BE2C (cell line): ENCODE measurements around the gene UROC1.

ENCODE experiments used
- DNase-seq: peaks from one replicate; pipeline ENCODE4 v3.0.0-alpha.2; 2020
- H3K27me3 ChIP-seq: fragments of 250-450 bp; sonication (Bioruptor Pico); 2 replicates; pipeline ENCODE4 v1.5.1; 2020; ENCODE audit warnings: mild to moderate bottlenecking
- H3K36me3 ChIP-seq: fragments of 250-450 bp; sonication (Bioruptor Pico); 2 replicates; pipeline ENCODE4 v1.5.1; 2020; ENCODE audit warnings: mild to moderate bottlenecking
- H3K4me1 ChIP-seq: fragments of 250-450 bp; sonication (Bioruptor Pico); 2 replicates; pipeline ENCODE4 v1.5.1; 2020
- H3K4me3 ChIP-seq: 2 replicates; pipeline ENCODE4 v1.5.1; 2011; ENCODE audit warnings: low read depth, low read length
- H3K9me3 ChIP-seq: fragments of 250-450 bp; sonication (Bioruptor Pico); 2 replicates; pipeline ENCODE4 v1.5.1; 2020
- TF ChIP-seq, protein P1 (sequence below): IDR thresholded peaks from 2 replicates; pipeline ENCODE4 v1.5.1; 2012; ENCODE audit warnings: mild to moderate bottlenecking, low read depth, low read length

The UROC1 gene

DNA sequence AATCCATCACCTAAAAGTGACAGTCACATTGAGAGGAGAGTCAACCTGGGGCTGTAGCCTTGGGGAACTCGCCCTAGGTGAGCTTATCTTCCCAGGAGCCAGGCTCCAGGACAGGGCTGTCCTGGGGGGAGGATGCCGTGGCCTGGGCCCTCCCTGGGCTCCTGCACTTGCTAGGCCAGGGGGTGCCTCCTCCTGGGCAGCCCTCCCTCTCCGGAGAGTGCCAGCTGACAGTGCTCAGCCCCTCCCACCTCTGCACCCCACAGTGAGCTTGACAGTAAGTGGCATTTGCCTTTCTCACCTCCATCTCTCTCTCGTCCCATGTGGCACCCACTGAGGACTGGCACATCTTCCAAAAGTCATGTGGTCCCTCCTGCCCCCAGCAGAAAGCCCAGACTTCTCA is 19.1 kb downstream of the UROC1 start:
- Histone ChIP-seq H3K9me3 (no peaks in the 10 kb centered on the region), H3K27me3 (no peaks in the 10 kb centered on the region), H3K36me3 (no peaks in the 10 kb centered on the region), H3K4me1 (no peaks in the 10 kb centered on the region), H3K4me3 (no peak overlapping the region)
- TF ChIP-seq, protein P1, sequence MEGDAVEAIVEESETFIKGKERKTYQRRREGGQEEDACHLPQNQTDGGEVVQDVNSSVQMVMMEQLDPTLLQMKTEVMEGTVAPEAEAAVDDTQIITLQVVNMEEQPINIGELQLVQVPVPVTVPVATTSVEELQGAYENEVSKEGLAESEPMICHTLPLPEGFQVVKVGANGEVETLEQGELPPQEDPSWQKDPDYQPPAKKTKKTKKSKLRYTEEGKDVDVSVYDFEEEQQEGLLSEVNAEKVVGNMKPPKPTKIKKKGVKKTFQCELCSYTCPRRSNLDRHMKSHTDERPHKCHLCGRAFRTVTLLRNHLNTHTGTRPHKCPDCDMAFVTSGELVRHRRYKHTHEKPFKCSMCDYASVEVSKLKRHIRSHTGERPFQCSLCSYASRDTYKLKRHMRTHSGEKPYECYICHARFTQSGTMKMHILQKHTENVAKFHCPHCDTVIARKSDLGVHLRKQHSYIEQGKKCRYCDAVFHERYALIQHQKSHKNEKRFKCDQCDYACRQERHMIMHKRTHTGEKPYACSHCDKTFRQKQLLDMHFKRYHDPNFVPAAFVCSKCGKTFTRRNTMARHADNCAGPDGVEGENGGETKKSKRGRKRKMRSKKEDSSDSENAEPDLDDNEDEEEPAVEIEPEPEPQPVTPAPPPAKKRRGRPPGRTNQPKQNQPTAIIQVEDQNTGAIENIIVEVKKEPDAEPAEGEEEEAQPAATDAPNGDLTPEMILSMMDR: no peak
- no peak for DNase-seq

DNA sequence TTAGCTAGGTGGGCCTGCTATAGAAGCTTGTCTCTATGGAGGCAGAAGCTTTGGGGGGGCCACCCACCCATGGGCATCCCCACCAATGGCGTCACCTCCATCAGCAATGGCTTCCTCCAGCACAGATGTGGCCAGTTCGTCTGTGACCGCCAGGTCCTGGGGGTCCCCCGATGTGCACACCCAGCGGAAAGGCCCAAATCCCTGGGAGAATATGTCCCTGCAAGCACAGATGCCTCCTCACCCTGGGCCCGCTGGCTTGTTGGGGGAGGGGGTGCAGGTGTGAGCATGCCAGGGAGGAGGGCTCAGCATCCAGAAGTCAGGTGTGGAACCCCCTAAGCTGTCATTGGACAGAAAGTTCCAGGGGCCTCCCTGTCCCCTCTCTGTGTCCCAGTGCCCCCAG is 19.6 kb downstream of the UROC1 start:
- Histone ChIP-seq H3K27me3 (no peaks in the 10 kb centered on the region), H3K4me1 (no peaks in the 10 kb centered on the region), H3K9me3 (no peaks in the 10 kb centered on the region), H3K36me3 (no peaks in the 10 kb centered on the region), H3K4me3 (no peak overlapping the region)
- TF ChIP-seq, protein P1: no peak
- DNase-seq: no peak

DNA sequence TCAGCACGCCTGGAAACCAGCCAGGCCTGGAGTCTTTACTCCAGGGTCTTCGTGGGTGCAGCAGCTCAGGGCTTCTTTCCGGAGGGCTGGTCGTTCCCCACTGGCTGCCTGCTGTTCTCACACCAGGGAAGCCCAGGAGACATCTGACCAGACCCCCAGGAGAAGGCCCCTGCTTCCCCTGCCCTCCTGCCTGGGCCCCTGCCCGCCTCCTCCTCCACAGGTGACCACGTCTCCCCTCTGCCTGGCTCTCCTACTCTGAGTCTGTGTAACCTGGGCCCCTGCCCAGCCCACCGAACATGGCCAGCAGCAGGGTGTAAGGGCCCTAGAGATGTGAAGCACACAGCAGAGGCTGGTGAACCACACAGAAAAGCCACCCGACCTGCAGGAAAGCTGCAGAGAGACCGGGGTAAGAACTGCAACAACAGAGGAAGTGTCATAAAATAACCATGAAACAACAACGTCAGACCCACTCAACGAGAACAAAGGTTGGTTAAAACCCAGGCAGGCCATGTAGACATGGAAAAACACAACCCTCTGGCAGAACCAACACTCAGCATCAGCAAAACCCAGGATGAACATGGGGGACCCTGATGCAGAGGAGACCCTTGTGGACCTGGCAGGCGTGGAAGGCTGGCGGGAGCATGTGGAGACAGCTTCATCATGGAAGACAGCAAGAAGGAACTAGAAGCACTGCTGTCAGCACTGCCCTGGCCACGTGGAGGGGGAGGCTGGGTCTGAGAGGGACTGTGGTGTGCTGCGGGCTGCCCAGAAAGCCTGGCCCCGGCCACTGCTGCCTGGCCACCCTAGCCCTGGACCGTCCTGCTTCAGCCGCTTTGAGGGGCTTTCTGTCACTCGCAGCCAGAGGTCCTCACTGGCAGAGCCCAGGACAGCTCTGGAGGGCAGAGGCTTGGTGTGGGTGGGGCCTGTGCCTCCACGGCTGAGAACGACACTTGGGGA is 20.4 kb downstream of the UROC1 start:
- no peaks in the 10 kb centered on the region for H3K36me3 ChIP-seq
- DNase-seq: no peak
- no peaks in the 10 kb centered on the region for H3K9me3 ChIP-seq
- TF ChIP-seq, protein P1: no peak
- H3K27me3 ChIP-seq: no peaks in the 10 kb centered on the region
- no peaks in the 10 kb centered on the region for H3K4me1 ChIP-seq
- H3K4me3 ChIP-seq: no peak overlapping the region

DNA sequence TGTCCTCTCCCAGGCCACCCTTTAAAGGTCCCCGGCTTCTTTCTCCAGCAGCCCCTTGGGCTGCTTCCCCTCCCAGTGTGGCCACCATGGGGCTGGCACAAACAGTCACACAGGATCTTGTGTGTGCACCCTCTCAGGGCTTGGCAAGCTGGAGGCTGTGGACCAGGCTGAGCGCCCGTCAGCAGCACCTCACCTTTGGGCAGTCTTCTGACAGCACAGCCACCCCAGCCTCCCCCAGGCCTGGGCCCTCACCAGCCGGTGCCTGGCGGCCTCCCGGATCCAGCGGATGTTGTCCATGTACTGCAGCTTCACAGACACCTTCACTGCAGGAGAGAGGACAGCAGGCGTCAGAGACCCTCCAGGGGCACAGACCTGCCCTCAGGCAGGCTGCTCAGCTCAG is 21.8 kb downstream of the UROC1 start:
- TF ChIP-seq, protein P1: no peak
- Histone ChIP-seq H3K4me3 (no peak overlapping the region), H3K4me1 (no peaks in the 10 kb centered on the region), H3K27me3 (no peaks in the 10 kb centered on the region), H3K9me3 (no peaks in the 10 kb centered on the region), H3K36me3 (no peaks in the 10 kb centered on the region)
- no peak for DNase-seq

DNA sequence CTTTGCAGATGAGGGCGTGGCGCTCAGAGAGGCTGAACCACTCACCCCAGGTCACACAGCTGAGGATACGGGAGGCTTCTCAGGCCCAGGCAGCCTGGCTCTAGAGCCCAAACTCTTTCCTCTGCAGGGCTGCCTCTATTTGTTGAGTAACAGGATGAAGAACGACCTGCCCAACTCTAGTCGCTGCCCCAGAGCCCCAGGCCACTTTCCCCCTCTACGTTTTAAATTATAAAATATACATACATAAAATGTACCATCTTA is 22.7 kb downstream of the UROC1 start:
- Histone ChIP-seq H3K4me3 (no peak overlapping the region), H3K9me3 (no peaks in the 10 kb centered on the region), H3K36me3 (no peaks in the 10 kb centered on the region), H3K4me1 (no peaks in the 10 kb centered on the region), H3K27me3 (no peaks in the 10 kb centered on the region)
- TF ChIP-seq, protein P1: no peak
- no peak for DNase-seq

DNA sequence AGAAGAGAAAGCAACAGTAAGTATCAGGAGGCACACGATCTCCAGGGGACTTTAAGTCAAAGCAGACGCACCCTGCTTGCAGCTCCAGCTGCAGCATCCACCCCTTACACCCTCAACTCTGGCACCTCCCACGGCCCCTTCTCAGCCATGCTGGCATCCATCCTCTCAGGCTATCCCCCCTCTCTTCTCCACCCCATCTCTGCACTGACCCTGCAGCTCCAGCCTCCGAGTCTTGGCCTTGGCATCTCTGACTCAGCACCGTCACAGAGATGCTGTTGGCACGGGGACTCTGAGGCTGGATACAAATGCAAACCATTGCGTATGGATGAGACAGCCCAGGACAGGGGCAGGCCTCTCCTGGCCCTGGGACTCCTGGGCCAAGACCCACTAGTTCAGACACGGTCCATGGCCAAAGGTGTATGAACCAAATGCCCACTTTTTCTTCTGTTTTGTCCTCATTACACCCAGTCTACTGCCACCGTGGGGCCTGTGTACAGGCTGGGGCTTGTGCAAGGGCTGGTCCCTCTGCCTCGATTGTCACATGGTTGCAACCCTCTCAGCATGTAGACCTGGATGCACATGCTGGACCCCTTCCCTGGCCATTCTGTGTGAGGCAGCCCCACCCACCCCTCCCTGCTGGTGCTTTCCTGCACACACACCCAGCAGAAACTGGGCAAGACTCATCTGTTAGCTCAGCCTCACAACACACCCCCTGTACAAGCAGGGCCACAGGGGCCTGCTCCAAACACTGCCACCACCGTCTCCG is 23.2 kb downstream of the UROC1 start:
- no peaks in the 10 kb centered on the region for H3K4me1 ChIP-seq
- no peaks in the 10 kb centered on the region for H3K27me3 ChIP-seq
- no peaks in the 10 kb centered on the region for H3K36me3 ChIP-seq
- TF ChIP-seq, protein P1: no peak
- no peaks in the 10 kb centered on the region for H3K9me3 ChIP-seq
- no peak overlapping the region for H3K4me3 ChIP-seq
- DNase-seq: no peak
